ENCODE results near the gene WDR45. TPM values are rescaled to one million over a fixed set of nuclear protein-coding genes. Genes with fewer than 3 reads are reported as not detected.
A peak's percentile ranks its signal among the peaks of the same experiment; 100 is the strongest.

The WDR45 gene
- total RNA-seq, 4 donors from 2014 or later, result 84.4 to 102 (median 87.8) TPM

- no peak for DNase-seq (ENCODE audit: low spot score in 2 of 2)
- no peak overlapping the region for H3K4me3 ChIP-seq (ENCODE audit: low read depth, poor library complexity, severe bottlenecking)
- intact Hi-C loops (cut with DNase I; ENCODE audit: low total_unique reads), result no loop called here
- WGBS, 2 donors, result 80 to 86% methylated on average over 5 of the region's 5 CpGs
- TF ChIP-seq, protein P1, sequence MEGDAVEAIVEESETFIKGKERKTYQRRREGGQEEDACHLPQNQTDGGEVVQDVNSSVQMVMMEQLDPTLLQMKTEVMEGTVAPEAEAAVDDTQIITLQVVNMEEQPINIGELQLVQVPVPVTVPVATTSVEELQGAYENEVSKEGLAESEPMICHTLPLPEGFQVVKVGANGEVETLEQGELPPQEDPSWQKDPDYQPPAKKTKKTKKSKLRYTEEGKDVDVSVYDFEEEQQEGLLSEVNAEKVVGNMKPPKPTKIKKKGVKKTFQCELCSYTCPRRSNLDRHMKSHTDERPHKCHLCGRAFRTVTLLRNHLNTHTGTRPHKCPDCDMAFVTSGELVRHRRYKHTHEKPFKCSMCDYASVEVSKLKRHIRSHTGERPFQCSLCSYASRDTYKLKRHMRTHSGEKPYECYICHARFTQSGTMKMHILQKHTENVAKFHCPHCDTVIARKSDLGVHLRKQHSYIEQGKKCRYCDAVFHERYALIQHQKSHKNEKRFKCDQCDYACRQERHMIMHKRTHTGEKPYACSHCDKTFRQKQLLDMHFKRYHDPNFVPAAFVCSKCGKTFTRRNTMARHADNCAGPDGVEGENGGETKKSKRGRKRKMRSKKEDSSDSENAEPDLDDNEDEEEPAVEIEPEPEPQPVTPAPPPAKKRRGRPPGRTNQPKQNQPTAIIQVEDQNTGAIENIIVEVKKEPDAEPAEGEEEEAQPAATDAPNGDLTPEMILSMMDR (IDR thresholded peaks at IDR 0.05), result no peak
- no peak for TF ChIP-seq POLR2A (IDR thresholded peaks at IDR 0.05)
Measured at GRCh38 chrX:49054073-49054762, 25.5 kb downstream of the WDR45 start.

DNA sequence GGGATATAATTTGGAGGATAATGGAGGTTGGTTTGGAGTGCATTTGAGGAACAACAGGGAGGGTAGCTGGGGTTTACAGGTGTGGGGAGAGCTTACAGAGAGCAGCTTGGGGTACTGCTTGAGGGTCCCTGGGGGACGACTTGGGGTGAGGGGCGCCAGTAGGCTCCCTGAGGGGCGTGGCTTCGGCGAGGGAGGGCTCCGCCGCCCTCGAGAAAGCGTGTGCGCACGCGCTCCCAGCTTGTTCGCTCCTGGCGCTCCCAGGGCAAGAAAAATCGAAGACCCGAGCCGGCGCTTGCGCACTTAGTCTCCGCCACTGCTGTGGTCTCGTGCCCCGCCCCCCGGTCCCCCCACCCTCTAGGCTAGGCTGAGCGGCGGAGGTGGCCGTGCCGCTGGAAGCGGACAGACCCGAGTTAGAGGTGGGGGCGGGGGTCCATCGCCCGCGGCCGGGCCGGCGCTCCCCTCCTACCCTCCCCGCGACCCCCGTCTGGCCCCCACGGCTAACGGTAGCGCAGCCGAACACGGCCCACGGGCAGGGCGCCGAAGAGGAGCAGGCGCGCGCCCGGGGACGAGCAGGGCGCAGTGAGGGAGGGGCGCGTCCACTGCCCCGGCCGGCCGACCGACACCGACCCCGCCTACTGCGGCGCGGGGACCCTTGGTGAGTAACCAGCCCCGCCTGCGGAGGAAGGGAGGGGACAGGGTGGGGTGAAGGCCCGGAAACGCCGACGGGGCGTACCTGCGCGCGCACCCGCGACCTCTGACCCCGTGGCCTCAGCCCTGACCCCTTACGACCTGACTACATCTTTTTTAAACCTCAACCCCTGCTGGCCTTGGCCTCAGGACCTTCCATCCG is 26.2 kb downstream of the WDR45 start:
- TF ChIP-seq, protein P1 (IDR thresholded peaks at IDR 0.05), result no peak
- no peak for TF ChIP-seq POLR2A (IDR thresholded peaks at IDR 0.05)
- intact Hi-C loops (cut with DNase I; ENCODE audit: low total_unique reads), result no loop called here
- 5 to 34% methylated on average over 12 to 58 of the region's 79 CpGs for WGBS, 2 donors
- DNase-seq (ENCODE audit: low spot score in 2 of 2), result no peak
- peak overlapping the region; percentile 50 for H3K4me3 ChIP-seq (ENCODE audit: low read depth, poor library complexity, severe bottlenecking)

GRCh38 chrX:49043987-49044281 is 35.8 kb downstream of the WDR45 start:
- intact Hi-C loops (cut with DNase I; ENCODE audit: low total_unique reads), result no loop called here
- TF ChIP-seq POLR2A (IDR thresholded peaks at IDR 0.05), result no peak
- TF ChIP-seq, protein P1 (IDR thresholded peaks at IDR 0.05), result no peak
- WGBS, 2 donors, result 10 to 43% methylated on average over 9 to 13 of the region's 13 CpGs
- H3K4me3 ChIP-seq (ENCODE audit: low read depth, poor library complexity, severe bottlenecking), result no peak overlapping the region
- no peak for DNase-seq (ENCODE audit: low spot score in 2 of 2)

DNA sequence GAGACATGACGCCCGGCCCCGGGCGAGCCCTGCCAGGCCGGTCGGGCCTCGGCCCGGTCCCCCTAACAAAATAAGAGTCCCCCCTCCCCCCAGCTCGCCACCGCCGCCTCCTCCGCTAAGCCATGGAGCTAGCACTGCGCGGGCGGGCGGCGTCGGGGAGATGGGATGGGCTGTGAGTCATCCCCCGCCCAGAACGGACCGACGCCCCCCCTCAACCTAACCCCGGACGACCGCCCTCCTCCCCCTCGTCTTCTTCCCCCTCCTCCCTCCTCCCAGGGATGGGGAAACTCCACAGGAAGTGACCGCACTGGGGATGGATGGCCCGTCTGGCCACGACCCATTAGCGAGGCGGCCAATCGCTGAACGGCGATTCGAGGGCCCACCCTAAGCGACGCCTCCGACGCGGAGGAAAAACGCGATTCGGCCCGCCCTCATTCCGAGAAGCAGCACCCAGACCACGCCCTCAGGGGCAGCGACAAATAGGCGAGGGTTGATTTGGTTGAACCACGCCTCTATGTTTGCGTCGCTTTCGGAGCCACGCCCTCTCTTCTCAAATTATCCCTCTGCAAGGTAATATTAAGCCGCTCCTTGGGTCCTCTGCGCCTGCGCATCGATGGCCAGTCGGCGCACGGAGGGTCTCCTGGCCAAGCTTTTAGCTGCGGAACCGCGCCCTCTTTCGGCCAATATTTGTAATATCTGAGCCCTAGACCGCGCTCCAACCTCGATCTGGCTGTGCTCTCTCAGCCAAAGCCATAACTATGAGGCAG is 36.3 kb downstream of the WDR45 start, which contains the start of gene TFE3:
TFE3 (minus strand) TSS at position 138 of the 767 bp plus-strand sequence; CDS start at position 7, 131 bp downstream.
- TF ChIP-seq, protein P1 (IDR thresholded peaks at IDR 0.05), result peak in 1 of 3 donors; percentile 37
- TF ChIP-seq POLR2A (IDR thresholded peaks at IDR 0.05), result no peak
- 3 to 47% methylated on average over 7 to 49 of the region's 67 CpGs for WGBS, 2 donors
- DNase-seq (ENCODE audit: low spot score in 2 of 2), result peak; percentile 99
- intact Hi-C loops (cut with DNase I; ENCODE audit: low total_unique reads), result no loop called here
- peak within 1 kb of the TSS; percentile 64 for H3K4me3 ChIP-seq (ENCODE audit: low read depth, poor library complexity, severe bottlenecking)

DNA sequence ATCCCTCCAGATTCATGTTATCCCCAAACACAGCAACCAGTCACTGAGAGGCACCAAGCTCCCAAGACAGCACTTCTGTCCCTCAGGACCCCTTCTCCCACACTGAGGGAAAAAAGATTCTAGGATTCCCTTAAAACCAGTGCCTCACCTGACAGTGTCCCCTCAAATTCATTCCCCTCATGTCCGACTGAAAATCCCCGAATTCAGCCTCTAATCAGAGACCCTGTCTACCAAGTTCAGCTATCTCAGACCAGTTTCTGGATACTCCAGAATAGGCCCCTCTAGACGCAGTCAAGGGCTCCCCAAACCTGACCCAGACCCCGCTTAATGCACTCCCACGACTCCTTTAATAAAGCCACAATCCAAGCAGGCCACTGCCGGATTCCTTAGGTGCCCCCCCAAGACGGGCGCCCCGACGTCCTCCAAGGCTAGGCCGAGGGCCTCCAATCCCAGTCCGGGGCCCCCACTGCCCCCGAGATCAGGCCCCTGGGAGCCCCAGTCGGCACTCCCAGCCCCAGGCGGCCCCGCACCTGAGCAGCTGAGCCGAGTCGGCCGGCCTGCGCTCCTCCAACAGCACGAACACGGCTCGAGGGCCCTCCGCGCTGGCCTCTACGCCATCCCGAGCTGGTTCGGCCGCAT is 37.0 kb downstream of the WDR45 start:
- intact Hi-C loops (cut with DNase I; ENCODE audit: low total_unique reads), result no loop called here
- DNase-seq (ENCODE audit: low spot score in 2 of 2), result no peak
- peak overlapping the region; percentile 64 for H3K4me3 ChIP-seq (ENCODE audit: low read depth, poor library complexity, severe bottlenecking)
- 0 to 61% methylated on average over 18 to 22 of the region's 29 CpGs for WGBS, 2 donors
- TF ChIP-seq, protein P1 (IDR thresholded peaks at IDR 0.05), result no peak
- TF ChIP-seq POLR2A (IDR thresholded peaks at IDR 0.05), result no peak

Data from lower leg skin (tissue), 4 donors.